H1 (cell line): Measurements from ENCODE around the gene JAKMIP1.

Source experiments
- ATF3 ChIP-seq: IDR thresholded peaks from 2 replicates; pipeline ENCODE4 v1.6.1; 2011; ENCODE audit warnings: low read depth, mild to moderate bottlenecking, low read length; ENCODE audit not compliant: insufficient read depth
- CHD2 ChIP-seq: IDR thresholded peaks from 2 replicates; pipeline ENCODE4 v1.6.1; 2012; ENCODE audit warnings: low read length, improper control_type of control experiment
- CTBP2 ChIP-seq: IDR thresholded peaks from 2 replicates; pipeline ENCODE4 v1.7.0; 2011; ENCODE audit warnings: borderline replicate concordance, mild to moderate bottlenecking, moderate library complexity, mixed read lengths, low read length; ENCODE audit not compliant: insufficient read depth, insufficient read length
- KDM1A ChIP-seq: fragments of 200-600, 300-600 bp; sonication (generic); IDR thresholded peaks from 2 replicates; pipeline ENCODE4 v1.7.1; 2016; ENCODE audit warnings: mild to moderate bottlenecking, low read length, borderline replicate concordance
- POLR2AphosphoS5 ChIP-seq: IDR thresholded peaks from 2 replicates; pipeline ENCODE4 v1.6.1; 2011; ENCODE audit warnings: low read depth, low read length
- RAD21 ChIP-seq, 2 experiments: IDR thresholded peaks in 1 of 2; conservative IDR thresholded peaks in 1 of 2; 2 replicates each; pipeline ENCODE4 v1.6.1; 2011; ENCODE audit warnings: low read depth in 2 of 2, low read length in 2 of 2, improper control_type of control experiment in 1 of 2, inconsistent platforms in 1 of 2, mild to moderate bottlenecking in 1 of 2, moderate library complexity in 1 of 2
- RBBP5 ChIP-seq: IDR thresholded peaks from 2 replicates; pipeline ENCODE4 v1.7.1; 2012; ENCODE audit warnings: low read depth, mild to moderate bottlenecking, inconsistent platforms, low read length, moderate library complexity, borderline replicate concordance
- RNF2 ChIP-seq: fragments of 200-900, 300-1000 bp; sonication (generic); IDR thresholded peaks from 2 replicates; pipeline ENCODE4 v1.7.1; 2016; ENCODE audit warnings: borderline replicate concordance, low read depth, mild to moderate bottlenecking, antibody characterized with exemption, low read length; ENCODE audit not compliant: poor library complexity, severe bottlenecking; ENCODE audit errors: missing control alignments
- SP2 ChIP-seq: IDR thresholded peaks from 2 replicates; pipeline ENCODE4 v1.6.1; 2012; ENCODE audit warnings: mild to moderate bottlenecking, low read length, inconsistent platforms
- TEAD4 ChIP-seq: IDR thresholded peaks from 2 replicates; pipeline ENCODE4 v1.6.1; 2012; ENCODE audit warnings: low read depth, low read length, inconsistent platforms, mixed read lengths
- YY1 ChIP-seq: IDR thresholded peaks from 2 replicates; pipeline ENCODE4 v1.6.1; 2011; ENCODE audit warnings: low read depth, mild to moderate bottlenecking, low read length
- TF ChIP-seq, protein P1 (sequence below): IDR thresholded peaks from 2 replicates; pipeline ENCODE4 v1.6.1; 2012; ENCODE audit warnings: inconsistent platforms
- TF ChIP-seq, protein P2 (sequence below): IDR thresholded peaks from 2 replicates; pipeline ENCODE4 v1.6.1; 2012; ENCODE audit warnings: low read length, inconsistent platforms
- TF ChIP-seq, protein P3 (sequence below), 3 experiments: IDR thresholded peaks; 1 replicate in 2 of 3; 2 replicates in 1 of 3; pipeline versions ENCODE4 v1.5.1 to v1.6.1; 2011; ENCODE audit warnings: low read length in 3 of 3, mild to moderate bottlenecking in 3 of 3, inconsistent platforms in 2 of 3, low read depth in 1 of 3, moderate library complexity in 1 of 3; ENCODE audit not compliant: insufficient read depth in 1 of 3; ENCODE audit errors: control extremely low read depth in 1 of 3

DNA sequence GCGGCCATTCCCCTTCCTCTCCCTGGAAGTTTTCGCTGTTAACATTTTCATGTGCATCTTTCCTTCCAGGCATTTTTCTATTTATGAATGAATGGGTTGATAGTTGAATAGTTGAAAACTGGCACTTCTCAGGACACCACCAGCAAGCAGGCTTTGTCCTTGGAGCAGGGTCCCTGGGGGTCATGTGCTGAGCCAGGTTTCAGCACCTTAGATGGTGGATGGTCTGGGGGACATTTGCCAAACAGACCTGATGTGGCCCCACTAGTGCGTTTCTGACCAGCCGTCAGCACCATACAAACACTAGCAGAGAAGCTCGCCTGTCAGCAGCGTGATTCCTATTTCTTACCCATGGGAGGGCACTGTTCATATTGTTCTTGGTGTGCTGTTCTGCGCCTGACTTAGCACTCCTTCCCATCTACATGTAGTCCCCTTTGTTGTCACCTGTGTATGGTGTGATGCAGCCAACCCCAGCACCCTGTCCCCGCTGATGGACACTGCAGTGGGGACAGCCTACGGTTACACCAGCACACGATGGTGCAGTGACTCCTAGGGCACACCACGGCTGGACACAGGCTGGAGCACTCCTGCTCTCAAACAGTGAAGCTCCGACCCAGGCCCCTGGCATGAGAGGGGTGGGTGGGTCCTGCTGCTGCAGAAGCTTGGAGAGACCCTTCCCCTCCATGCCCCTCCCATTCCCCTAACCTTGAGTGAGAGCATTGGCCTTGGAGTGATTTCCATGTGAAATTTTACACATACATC is 42.1 kb upstream of the JAKMIP1 start:
- TF ChIP-seq RNF2 (no peak), YY1 (no peak), KDM1A (no peak), CTBP2 (no peak), ATF3 (no peak), POLR2AphosphoS5 (no peak), RBBP5 (no peak), CHD2 (no peak), TEAD4 (no peak), RAD21 (IDR thresholded peaks at IDR 0.05 in 1 of 2, conservative IDR thresholded peaks at IDR 0.05 in 1 of 2; ENCODE audit: low read depth in 2 of 2, low read length in 2 of 2) (no peak), SP2 (no peak)
- TF ChIP-seq, protein P1, sequence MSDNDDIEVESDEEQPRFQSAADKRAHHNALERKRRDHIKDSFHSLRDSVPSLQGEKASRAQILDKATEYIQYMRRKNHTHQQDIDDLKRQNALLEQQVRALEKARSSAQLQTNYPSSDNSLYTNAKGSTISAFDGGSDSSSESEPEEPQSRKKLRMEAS, result no peak
- TF ChIP-seq, protein P2, sequence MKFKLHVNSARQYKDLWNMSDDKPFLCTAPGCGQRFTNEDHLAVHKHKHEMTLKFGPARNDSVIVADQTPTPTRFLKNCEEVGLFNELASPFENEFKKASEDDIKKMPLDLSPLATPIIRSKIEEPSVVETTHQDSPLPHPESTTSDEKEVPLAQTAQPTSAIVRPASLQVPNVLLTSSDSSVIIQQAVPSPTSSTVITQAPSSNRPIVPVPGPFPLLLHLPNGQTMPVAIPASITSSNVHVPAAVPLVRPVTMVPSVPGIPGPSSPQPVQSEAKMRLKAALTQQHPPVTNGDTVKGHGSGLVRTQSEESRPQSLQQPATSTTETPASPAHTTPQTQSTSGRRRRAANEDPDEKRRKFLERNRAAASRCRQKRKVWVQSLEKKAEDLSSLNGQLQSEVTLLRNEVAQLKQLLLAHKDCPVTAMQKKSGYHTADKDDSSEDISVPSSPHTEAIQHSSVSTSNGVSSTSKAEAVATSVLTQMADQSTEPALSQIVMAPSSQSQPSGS, result no peak
- TF ChIP-seq, protein P3, sequence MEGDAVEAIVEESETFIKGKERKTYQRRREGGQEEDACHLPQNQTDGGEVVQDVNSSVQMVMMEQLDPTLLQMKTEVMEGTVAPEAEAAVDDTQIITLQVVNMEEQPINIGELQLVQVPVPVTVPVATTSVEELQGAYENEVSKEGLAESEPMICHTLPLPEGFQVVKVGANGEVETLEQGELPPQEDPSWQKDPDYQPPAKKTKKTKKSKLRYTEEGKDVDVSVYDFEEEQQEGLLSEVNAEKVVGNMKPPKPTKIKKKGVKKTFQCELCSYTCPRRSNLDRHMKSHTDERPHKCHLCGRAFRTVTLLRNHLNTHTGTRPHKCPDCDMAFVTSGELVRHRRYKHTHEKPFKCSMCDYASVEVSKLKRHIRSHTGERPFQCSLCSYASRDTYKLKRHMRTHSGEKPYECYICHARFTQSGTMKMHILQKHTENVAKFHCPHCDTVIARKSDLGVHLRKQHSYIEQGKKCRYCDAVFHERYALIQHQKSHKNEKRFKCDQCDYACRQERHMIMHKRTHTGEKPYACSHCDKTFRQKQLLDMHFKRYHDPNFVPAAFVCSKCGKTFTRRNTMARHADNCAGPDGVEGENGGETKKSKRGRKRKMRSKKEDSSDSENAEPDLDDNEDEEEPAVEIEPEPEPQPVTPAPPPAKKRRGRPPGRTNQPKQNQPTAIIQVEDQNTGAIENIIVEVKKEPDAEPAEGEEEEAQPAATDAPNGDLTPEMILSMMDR (IDR thresholded peaks at IDR 0.05; ENCODE audit: control extremely low read depth in 1 of 3, insufficient read depth in 1 of 3, low read depth in 1 of 3, low read length in 3 of 3), result no peak
